Stimulated activated CD8-positive, alpha-beta memory T cell treated with anti-CD3 and anti-CD28 coated beads, Interleukin-12 subunit alpha, Interleukin-12 subunit beta, amount 100 ng/mL, for 1 hour (primary cell): ENCODE results near the gene TSPAN17.

Experiments used
- DNase-seq: peaks from one replicate; pipeline ENCODE4 v3.0.0-alpha.2; 2020; ENCODE audit warnings: low read depth

The TSPAN17 gene

DNA sequence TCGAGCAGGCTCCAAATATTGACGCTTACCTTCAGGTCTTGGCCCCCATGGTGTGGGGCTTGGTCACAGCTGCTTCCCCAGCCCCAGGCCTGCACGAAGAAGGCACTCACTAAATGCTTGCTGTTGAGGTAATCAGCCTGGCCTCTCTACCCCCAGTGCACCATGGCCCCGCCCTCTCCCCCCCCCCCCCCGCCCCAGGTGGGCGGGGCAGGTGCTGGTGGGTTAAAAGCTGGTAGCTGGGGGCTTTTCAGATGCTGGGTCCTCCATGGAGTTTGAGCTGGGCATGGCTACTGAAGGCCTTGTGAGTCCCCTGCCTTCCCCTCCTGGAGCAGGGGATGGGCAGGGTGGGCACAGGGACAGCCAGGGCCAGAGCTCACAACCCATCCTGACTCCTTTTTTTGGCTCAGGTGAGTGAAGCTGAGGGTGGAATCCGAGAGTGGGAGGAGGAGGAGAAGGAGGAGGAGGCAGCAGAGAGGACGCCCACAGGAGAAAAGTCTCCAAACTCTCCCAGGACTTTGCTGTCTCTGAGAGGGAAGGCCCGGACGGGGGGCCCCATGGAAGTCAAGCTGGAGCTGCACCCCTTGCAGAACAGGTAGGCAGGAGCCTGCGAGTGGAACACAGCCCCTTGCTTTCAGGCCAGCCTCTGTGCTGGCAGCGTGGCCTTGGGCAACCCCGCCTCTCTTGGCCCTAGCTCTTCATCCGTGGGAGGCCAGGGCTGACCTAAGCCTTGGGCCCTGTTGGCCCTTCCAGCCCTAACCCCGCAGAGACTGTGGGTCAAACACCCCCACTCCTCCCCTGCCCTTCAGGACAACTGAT lies 4.4 kb upstream of the TSPAN17 start:
- no peak for DNase-seq

GRCh38 chr5:176643491-176644219 lies 3.6 kb upstream of the TSPAN17 start:
- DNase-seq: no peak

DNA sequence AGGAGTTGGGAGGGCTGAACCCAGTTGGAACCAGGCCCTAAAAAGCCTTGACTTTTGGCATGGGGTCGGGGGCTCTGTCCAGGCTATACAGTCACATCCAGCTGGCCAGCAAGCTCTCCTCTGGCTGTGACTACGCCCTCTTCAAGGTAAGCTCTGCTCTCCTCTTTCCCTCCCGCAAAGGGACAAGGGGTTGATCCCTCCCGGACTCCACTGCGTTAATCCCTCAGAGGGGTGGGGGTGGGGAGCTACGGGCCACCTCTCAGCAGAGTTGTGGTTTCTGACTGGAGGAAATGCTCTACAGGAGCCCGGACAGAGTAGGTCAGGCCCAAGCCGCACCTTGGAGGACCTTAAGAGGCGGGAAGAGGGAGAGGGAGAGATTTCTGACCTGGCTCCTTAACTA lies 3.0 kb upstream of the TSPAN17 start:
- DNase-seq: no peak

DNA sequence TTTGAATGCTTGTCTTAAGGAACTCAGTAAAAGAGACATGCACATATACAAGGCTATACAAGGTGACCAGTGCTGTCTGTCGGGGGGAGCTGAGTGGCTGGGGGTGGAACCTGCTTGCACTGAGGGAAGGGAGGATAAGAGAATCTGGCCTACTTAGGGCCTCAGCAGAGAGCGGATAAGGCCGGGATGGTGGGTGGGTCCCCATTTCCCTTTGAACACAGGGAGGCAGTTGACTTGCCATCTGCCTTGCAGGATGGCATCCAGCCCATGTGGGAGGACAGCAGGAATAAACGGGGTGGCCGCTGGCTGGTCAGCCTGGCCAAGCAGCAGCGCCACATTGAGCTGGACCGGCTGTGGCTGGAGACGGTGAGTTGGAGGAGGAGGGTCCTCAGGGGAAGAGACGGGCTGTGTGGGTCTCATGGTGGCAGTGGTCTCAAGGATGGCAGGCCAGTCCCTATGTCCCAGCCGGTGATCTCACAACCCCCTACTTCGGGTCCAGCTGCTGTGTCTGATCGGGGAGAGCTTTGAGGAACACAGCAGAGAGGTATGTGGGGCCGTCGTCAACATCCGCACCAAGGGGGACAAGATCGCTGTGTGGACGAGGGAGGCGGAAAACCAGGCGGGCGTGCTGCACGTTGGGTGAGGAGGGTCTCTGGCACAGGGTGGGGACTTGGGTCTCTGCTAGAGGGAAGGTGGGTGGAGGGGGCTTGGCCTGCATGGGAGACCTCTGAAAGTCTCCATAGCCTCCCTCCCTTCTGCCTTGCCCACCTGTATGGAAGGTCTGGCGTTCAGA lies 2.2 kb upstream of the TSPAN17 start:
- DNase-seq: no peak

- no peak for DNase-seq
Observed at GRCh38 chr5:176646049-176646706, 1.1 kb upstream of the TSPAN17 start.

- DNase-seq: no peak
Observed at GRCh38 chr5:176646707-176647029, 616 bp upstream of the TSPAN17 start.

DNA sequence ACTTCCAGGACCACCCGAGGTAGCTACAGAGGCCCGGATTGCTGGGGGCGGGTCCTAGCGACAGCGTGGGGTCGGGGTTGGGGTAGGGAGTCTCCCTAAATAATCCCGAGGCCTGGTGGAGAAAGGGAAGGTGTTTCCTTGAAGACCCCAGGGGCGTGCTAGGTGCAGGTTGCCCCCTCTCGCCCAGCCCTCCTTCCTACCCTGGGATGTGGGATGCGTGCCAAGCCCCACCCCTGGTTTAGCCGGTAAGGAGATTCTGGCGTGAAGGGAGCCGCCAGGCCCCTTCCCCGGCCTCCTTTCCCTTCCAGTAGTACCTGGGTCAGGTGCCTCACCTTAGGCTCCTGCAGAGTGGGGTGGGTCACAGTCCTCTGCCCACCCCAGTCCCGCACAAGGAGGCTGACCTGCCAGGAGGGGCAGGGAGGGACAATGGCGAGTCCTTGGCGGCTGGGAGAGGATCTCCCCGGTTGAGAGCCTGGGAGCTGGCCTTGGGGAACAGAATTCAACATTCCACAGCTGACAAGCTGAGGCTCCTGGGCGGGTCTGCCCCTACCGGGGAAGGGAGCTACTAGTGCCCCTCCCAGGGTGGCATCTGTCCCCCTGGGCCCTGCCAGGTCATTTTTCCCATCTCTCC lies 674 bp downstream of the TSPAN17 start:
- no peak for DNase-seq

DNA sequence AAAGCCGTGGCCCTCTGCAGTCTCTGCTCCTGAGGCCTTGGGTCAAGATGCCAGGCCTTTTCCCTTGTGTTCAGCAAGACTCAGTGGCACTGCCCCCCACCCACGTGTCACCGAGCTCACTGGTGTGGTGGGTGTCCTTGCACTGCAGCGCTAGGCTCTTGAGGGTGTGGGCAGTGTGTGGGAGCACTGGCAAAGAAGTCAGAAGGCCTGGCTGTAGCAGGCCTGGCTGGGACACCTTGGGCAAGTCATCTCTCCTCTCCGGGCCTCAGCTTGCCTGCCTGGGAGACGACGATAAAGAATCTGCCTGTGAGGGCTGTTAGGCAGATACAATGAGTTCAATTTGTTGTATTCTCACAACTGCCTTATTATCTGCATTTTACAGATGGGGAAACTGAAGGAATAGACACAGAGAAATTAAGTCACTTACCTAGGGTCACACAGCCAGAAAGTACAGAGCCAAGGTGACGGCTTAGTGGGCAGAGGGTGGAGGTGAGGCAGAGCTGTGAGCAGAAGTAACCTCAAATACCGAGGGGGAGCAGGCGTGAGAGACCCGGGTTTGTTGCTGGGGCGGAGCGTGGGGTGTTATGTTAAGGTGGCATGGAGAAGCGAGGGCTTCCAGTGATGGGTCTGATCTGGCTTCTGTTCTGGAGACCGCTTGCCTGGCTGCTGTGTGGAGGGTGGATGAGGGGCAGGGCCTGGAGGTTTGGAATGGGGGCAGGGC lies 1.4 kb downstream of the TSPAN17 start:
- no peak for DNase-seq

DNA sequence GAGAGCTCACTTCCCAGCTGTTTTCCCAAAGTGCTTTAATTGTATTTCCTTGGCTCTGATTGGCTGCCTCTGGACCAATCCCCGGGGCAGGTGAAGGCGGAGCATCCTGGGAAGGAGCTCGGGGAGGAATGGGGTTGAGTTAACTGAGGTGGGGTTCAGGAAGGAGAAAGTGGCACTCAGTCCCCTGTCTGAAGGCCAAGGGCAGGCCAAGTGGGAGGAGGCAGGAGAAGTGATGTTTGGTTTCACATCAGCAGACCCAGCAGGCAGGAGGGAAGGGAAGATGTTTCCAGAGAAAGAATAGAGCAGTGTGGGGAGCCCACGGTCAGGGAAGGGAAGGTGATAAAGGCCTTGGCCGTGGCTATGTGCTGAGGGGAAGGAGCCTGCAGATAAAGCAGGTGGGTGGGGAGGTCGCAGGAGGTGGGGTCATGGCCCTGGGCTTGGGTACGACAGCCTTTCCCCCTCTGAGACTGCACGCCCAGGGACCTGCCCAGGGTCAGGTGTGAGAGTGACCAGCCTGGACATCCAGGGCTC lies 3.1 kb downstream of the TSPAN17 start:
- no peak for DNase-seq

- no peak for DNase-seq
Observed at GRCh38 chr5:176651472-176651980, 4.2 kb downstream of the TSPAN17 start.

- no peak for DNase-seq
Observed at GRCh38 chr5:176652136-176652535, 4.9 kb downstream of the TSPAN17 start.

DNA sequence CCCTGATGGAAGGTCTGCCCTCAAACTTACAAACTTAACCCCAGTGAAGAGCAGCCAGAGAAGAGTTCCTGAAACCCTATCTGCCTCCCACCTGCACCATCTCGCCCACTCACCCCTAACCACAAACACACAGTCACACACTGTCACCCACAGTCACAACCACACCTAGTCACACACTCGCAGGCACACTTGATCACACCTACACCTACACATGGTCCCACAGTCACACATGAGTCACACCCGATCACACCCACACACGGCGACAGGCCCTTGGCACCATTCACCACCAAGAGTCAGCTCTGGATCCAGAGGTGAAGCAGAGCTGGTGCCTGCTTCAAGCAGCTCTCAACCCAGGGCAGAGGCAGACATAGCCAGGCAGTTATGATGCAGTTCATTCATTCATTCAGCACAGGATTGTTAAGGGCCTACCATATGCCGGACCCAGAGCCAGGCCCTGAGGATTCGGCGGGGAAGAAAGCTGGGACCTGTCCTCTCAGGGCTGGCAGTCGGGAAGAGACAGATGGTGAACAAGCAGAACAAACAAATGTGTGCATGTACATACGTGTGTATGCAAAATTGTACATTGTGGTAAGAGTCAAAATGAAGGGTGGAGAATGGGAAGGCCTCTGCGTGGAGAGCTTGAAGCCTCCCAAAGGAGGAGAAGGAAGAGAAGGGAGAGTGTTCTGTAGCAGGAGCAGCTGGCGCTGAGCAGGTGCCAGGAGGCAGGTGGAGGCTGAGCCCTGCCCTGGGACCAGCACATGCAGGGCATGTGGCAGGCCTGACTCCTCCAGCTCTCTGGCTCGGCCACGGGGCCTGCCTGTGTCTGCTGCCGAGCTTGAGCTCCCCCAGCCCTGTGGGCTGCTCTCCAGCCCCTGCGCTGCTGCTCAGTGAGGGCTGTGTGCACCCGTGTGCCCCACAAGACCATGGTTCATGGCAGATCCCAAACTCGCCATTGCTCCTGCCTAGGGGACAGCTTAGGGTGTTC lies 6.4 kb downstream of the TSPAN17 start:
- peak; percentile 32 for DNase-seq

DNA sequence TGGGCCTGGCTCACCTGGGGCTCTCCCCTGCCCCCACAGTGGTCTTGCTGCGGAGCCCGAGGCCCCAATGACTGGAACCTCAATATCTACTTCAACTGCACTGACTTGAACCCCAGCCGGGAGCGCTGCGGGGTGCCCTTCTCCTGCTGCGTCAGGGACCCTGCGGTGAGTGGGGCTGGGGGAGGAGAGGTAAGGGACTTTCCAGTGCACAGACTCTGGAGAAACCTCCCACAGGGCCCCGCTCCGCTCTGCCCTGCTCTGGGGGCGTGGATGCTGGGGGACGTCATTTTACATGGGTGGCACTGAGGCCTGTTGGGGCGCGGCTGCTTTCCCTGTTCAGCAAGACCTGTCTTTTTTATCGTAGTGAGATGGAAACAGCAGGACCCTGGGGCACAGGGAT lies 7.6 kb downstream of the TSPAN17 start:
- no peak for DNase-seq

DNA sequence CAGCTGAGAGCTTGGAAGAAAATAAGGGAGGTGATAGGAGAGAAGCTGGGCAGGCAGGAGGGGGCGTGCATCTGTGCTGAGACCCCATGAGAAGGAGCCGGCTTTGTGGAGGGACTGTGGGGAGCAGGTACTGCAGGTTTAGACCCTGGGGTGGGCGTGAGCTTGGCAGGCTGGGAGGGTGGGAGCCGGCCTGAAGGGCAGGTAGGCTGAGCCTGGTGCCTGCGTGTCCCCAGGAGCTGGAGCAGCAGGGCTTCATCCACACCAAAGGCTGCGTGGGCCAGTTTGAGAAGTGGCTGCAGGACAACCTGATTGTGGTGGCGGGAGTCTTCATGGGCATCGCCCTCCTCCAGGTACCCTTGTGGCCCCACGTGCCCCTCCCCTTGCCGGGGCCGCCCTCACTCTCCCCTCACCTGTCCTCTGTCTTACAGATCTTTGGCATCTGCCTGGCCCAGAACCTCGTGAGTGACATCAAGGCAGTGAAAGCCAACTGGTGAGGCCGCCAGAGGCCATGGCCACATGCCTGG lies 9.2 kb downstream of the TSPAN17 start:
- no peak for DNase-seq

GRCh38 chr5:176658007-176658599 lies 10.8 kb downstream of the TSPAN17 start:
- peak; percentile 42 for DNase-seq

DNA sequence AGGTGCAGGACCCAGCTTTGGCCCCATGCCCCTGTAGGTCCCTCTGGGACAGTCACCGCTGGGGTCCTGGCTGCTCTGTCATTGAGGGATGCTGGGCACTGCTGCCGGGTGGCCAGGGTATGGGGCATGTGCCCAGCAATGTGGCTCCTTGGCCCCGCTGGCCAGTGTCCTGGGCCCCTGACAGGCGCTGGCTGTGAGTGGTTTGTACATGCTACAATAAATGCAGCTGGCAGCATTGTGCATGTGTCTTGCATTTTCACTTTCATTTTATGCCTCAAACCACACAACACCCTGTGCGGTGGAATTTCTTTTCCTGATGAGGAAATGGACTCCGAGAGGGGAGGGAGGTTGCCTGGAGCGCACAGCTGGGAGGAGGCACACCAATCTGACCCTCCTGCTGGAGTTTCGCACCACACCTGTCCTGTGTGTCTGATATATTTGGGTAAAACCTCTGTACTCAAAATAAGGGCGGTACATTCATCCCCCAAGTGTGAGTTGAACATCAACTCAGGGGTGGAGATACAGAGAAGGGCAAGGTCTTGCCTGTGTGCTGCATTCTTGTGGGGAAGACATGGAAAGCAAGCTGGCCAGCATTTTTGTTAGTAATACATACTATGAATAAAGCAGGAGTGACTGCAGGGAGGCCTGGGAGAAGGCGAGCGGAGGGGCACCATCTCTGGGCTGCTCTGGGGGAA lies 11.7 kb downstream of the TSPAN17 start:
- no peak for DNase-seq

GRCh38 chr5:176659512-176659839 lies 12.2 kb downstream of the TSPAN17 start:
- DNase-seq: no peak

- DNase-seq: no peak
Observed at GRCh38 chr5:176659860-176660461, 12.7 kb downstream of the TSPAN17 start.
